ENCODE data around the gene MAPKBP1. TPM values are rescaled to one million over a fixed set of nuclear protein-coding genes. Genes with fewer than 3 reads are reported as not detected.

MAPKBP1 gene
- polyA plus RNA-seq, 1 donor from 2014 or later = 30.3 TPM

DNA sequence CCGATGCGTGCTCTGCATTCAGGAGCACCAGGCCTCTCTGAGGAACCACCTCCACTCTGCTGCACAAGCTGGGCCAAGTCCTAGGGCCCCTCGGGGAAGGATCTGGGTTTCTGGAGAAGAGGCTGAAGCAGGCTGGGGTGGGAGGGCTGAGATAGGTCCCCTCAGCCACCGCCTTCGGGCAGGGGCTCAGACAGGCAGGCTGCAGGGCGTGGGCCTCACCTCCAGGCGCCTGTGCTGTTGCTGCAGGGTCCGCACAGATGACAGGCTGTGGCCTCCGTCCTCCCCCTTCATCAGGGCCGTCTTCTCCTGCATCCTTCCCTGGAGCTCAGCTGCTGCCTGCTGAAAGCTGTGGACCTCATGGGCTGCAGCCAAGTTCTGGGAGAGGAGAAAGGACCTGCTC is 79.5 kb downstream of the MAPKBP1 start:
- no peak overlapping the region for H3K27ac ChIP-seq (ENCODE audit: low read length)
- H3K27me3 ChIP-seq (ENCODE audit: insufficient read depth, low read depth, low read length) = no peaks in the 10 kb centered on the region
- H3K9ac ChIP-seq (ENCODE audit: low read length) = no peak overlapping the region
- no peaks in the 10 kb centered on the region for H3K79me2 ChIP-seq (replicated peaks; ENCODE audit: insufficient read depth, low read length)
- H3K36me3 ChIP-seq (ENCODE audit: insufficient read depth, low read length) = no peaks in the 10 kb centered on the region
- no peak overlapping the region for H3K4me3 ChIP-seq (ENCODE audit: low read length)
- H2AFZ ChIP-seq (ENCODE audit: low read depth, low read length) = no peak overlapping the region
- H3K4me2 ChIP-seq (ENCODE audit: low read length) = no peak overlapping the region
- no peaks in the 10 kb centered on the region for H3F3A ChIP-seq (ENCODE audit: insufficient read depth, low read length, poor library complexity, severe bottlenecking)
- no peaks in the 10 kb centered on the region for H3K9me3 ChIP-seq (ENCODE audit: low read length)
- no peaks in the 10 kb centered on the region for H4K20me1 ChIP-seq (ENCODE audit: insufficient read depth)
- no peaks in the 10 kb centered on the region for H3K9me2 ChIP-seq (ENCODE audit: insufficient read depth, low read length)
- TF ChIP-seq, protein P1, sequence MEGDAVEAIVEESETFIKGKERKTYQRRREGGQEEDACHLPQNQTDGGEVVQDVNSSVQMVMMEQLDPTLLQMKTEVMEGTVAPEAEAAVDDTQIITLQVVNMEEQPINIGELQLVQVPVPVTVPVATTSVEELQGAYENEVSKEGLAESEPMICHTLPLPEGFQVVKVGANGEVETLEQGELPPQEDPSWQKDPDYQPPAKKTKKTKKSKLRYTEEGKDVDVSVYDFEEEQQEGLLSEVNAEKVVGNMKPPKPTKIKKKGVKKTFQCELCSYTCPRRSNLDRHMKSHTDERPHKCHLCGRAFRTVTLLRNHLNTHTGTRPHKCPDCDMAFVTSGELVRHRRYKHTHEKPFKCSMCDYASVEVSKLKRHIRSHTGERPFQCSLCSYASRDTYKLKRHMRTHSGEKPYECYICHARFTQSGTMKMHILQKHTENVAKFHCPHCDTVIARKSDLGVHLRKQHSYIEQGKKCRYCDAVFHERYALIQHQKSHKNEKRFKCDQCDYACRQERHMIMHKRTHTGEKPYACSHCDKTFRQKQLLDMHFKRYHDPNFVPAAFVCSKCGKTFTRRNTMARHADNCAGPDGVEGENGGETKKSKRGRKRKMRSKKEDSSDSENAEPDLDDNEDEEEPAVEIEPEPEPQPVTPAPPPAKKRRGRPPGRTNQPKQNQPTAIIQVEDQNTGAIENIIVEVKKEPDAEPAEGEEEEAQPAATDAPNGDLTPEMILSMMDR (IDR thresholded peaks at IDR 0.05; ENCODE audit: poor library complexity, severe bottlenecking) = no peak
- TF ChIP-seq SMC3 (conservative IDR thresholded peaks at IDR 0.05; ENCODE audit: poor library complexity) = no peak
- TF ChIP-seq EP300 (conservative IDR thresholded peaks at IDR 0.05; ENCODE audit: poor library complexity, severe bottlenecking) = no peak
- TF ChIP-seq POLR2AphosphoS5 (IDR thresholded peaks at IDR 0.05) = no peak
- TF ChIP-seq MXI1 (conservative IDR thresholded peaks at IDR 0.05; ENCODE audit: poor library complexity, severe bottlenecking) = no peak
- no peak for TF ChIP-seq EZH2 (IDR thresholded peaks at IDR 0.05; ENCODE audit: borderline replicate concordance, insufficient read depth, low read length, poor library complexity, severe bottlenecking)
- no peak for TF ChIP-seq TAF1 (IDR thresholded peaks at IDR 0.05; ENCODE audit: low read depth)
- TF ChIP-seq, protein P2, sequence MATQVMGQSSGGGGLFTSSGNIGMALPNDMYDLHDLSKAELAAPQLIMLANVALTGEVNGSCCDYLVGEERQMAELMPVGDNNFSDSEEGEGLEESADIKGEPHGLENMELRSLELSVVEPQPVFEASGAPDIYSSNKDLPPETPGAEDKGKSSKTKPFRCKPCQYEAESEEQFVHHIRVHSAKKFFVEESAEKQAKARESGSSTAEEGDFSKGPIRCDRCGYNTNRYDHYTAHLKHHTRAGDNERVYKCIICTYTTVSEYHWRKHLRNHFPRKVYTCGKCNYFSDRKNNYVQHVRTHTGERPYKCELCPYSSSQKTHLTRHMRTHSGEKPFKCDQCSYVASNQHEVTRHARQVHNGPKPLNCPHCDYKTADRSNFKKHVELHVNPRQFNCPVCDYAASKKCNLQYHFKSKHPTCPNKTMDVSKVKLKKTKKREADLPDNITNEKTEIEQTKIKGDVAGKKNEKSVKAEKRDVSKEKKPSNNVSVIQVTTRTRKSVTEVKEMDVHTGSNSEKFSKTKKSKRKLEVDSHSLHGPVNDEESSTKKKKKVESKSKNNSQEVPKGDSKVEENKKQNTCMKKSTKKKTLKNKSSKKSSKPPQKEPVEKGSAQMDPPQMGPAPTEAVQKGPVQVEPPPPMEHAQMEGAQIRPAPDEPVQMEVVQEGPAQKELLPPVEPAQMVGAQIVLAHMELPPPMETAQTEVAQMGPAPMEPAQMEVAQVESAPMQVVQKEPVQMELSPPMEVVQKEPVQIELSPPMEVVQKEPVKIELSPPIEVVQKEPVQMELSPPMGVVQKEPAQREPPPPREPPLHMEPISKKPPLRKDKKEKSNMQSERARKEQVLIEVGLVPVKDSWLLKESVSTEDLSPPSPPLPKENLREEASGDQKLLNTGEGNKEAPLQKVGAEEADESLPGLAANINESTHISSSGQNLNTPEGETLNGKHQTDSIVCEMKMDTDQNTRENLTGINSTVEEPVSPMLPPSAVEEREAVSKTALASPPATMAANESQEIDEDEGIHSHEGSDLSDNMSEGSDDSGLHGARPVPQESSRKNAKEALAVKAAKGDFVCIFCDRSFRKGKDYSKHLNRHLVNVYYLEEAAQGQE (IDR thresholded peaks at IDR 0.05; ENCODE audit: borderline replicate concordance) = no peak

DNA sequence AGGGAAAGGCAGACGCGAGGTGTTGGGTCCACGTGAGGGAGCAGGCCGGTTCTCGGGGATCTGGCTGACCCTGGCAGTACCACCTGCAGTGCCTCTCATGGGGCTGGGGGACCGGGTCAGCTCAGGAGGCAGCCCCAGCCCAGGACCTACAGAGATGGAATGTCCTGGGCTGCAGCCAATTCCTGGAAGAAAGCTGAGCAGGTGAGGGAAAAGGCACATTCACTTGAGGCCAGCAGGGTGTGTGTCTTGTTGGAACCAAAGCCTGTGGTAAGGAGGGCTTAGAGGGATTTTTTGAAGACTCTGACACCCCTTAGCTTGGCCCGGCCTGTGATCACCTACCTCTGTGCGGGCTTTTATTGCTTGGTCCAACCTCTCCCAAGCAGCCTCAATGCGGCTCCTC is 80.2 kb downstream of the MAPKBP1 start:
- Histone ChIP-seq H3K9ac (ENCODE audit: low read length) (no peak overlapping the region), H3K4me2 (ENCODE audit: low read length) (no peak overlapping the region), H3K79me2 (replicated peaks; ENCODE audit: insufficient read depth, low read length) (no peaks in the 10 kb centered on the region), H3F3A (ENCODE audit: insufficient read depth, low read length, poor library complexity, severe bottlenecking) (no peaks in the 10 kb centered on the region), H3K27me3 (ENCODE audit: insufficient read depth, low read depth, low read length) (no peaks in the 10 kb centered on the region), H2AFZ (ENCODE audit: low read depth, low read length) (no peak overlapping the region), H3K36me3 (ENCODE audit: insufficient read depth, low read length) (no peaks in the 10 kb centered on the region), H3K9me2 (ENCODE audit: insufficient read depth, low read length) (no peaks in the 10 kb centered on the region), H3K27ac (ENCODE audit: low read length) (no peak overlapping the region), H4K20me1 (ENCODE audit: insufficient read depth) (no peaks in the 10 kb centered on the region), H3K9me3 (ENCODE audit: low read length) (no peaks in the 10 kb centered on the region), H3K4me3 (ENCODE audit: low read length) (no peak overlapping the region)
- TF ChIP-seq EZH2 (IDR thresholded peaks at IDR 0.05; ENCODE audit: borderline replicate concordance, insufficient read depth, low read length, poor library complexity, severe bottlenecking) (no peak), EP300 (conservative IDR thresholded peaks at IDR 0.05; ENCODE audit: poor library complexity, severe bottlenecking) (no peak), TAF1 (IDR thresholded peaks at IDR 0.05; ENCODE audit: low read depth) (no peak), RAD21 (conservative IDR thresholded peaks at IDR 0.05) (no peak), POLR2AphosphoS5 (IDR thresholded peaks at IDR 0.05) (no peak), MXI1 (conservative IDR thresholded peaks at IDR 0.05; ENCODE audit: poor library complexity, severe bottlenecking) (no peak), SMC3 (conservative IDR thresholded peaks at IDR 0.05; ENCODE audit: poor library complexity) (no peak)
- TF ChIP-seq, protein P2 (IDR thresholded peaks at IDR 0.05; ENCODE audit: borderline replicate concordance) = no peak
- TF ChIP-seq, protein P1 (IDR thresholded peaks at IDR 0.05; ENCODE audit: poor library complexity, severe bottlenecking) = no peak

Data from neural cell (in vitro differentiated cells).